Medulla oblongata (tissue), 1 donor: ENCODE measurements around the gene TBXA2R.
"Not testable (repeated sequence)": the region's sequence is repeated elsewhere in the genome, so short reads cannot be mapped to it uniquely, and the experiment has no call there.

Experiments used
- DNase-seq: peaks from one replicate; pipeline ENCODE4 v3.0.0-alpha.2; 2015; ENCODE audit errors: extremely low spot score

TBXA2R gene

DNA sequence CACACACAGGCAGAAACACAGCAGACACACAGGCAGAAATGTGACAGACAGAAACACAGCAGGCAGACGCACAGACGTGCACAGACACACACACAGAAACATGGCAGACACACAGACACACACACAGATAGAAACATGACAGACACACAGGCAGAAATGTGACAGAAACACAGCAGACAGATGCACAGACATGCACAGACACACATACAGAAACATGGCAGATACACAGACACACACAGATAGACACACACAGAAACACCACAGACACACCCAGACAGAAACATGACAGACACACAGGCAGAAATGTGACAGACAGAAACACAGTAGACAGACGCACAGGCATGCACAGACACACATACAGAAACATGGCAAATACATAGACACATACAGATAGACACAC, 1.3 kb downstream of the TBXA2R start:
- DNase-seq = no peak

DNA sequence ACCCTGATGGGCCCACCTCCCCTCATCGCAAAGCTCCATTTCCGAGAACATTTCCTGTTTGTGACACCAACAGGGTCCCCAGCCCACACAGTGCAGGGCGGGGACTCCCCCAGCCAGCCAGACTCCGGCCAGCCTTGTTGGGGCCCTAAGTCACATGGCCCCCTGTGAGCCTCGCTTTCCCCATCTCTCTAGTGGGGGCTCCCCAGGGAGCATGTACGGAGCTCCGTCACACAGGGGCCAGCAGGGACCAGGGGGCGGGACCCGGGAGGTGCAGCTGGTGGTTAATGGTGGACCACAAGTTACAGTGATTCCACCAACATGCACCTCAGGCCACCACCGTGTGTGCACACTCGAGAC, 1.7 kb downstream of the TBXA2R start:
- no peak for DNase-seq

DNA sequence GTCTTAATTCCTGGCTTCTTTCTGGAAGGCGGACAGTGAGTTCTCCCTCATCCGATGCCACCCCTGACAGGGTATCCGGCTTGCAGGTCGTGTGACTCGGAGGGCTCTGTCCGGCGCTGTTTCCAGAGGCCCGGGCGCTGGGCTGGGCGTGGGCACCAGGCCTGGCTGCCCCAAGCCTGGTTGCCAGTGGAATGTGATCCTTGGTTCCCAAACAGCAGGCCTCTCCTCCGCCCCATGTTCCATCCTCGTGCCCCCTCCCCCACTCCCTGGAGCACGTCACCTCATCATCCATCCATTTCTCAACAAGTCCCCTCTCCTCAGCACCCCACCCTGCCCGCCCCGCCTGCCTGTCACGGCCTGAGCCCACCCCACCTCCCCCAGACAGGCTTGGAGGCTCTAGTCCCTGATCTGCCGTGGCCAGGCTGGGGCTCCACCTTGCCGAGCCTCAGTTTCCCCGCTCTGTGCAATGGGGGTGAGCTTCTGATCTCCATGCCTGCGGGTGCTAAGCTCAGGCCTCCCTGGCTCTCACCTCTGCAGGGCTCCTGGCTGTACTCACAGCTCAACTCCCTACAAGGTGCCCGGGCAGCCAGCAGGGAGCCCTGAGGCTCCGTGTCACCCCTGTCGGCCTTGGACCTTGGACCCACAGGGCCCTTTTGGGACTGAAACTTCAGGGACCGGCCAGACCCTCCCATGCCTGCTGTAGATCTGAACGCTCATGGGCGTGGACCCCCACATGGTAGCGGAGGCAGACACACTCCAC, 2.3 kb downstream of the TBXA2R start:
- DNase-seq = no peak

DNA sequence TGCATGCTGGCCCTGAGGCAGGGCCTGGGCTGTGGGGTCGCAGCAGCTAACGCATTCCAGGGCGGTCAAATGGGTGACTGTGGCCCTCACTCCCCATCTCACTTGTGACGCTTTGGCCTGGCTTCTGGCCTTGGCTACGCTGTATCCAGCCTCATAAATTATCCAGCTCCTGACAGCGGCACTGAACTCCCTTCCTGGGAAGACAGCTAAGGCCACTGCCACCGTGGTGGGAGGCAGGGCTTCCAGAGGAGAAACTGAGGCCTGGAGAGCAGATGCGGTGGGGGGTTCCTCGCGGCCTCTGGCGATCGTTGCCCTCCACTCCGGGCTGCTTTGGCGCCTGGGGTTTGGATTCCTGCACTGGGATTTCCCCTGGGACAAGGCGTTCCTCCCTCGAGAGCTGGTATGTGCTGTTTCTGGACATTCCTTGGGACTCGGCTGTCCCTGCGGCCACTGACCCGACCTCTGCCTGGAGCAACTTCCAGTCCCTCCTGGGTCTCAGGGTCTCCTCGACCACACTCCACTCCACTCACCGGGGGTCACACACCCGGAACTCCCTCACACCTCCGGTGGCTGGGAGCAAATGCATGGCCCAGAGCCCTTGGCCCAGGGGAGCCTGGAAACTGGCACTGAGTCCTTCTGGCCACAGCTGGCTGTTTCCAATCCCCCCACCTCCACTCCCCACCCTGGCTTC, 3.4 kb downstream of the TBXA2R start:
- no peak for DNase-seq

DNA sequence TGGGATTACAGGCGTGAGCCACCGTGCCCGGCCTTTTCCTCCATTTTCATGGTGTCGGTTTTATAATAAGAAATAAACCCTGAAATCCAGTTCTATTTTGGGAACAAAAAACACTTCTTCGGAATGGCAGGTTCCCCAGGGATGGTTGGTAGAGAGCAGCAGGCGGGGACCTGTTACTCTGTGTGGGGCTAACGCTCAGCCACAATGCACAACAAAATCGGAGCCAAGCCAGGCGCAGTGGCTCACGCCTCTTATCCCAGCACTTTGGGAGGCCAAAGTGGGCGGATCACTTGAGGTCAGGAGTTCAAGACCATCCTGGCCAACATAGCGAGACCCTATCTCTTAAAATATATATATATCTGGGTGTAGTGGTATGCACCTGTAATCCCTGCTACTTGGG, 5.7 kb downstream of the TBXA2R start:
- no peak for DNase-seq

DNA sequence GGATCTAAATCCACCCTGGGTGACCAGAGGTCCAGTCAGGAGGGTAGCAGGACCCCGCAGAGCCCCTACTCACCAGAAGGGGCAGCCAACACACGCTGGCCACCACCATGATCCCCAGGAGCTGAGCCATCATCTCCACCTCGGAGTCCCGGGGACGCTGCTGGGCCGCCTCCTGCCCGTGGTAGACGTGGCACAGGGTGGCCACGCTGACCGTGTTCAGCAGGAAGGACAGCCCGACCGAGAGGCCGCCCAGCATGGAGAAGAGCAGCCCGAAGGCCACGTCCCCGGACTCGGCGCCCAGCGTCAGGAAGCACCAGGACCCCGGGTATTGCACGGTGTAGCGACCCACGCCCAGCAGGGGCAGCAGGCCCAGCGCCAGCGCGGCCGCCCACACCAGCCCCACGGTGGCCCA, 6.9 kb downstream of the TBXA2R start:
- DNase-seq = no peak

DNA sequence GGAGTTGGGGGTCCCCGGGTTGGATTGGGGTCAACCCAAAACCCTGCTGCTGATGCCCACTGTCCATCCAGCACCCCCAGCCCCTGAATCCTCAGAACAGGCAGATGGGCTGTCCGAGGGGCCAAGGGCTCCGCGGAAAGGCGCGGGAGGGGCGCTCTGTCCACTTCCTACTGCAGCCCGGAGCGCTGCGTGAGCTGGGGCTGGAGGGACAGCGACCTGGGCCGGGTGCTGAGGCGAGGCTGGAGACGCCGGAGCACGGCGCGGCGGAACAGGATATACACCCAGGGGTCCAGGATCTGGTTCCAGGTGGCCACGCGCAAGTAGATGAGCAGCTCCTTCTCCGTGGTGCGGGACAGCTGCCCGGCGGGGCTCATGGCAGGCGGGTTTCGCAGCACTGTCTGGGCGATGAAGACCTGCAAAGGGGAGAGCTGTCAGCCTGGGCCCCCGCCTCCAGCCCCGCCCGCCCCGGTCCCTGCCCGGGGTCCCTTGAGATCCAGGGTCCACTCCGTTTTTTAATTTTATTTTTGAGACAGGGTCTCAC, 11.1 kb downstream of the TBXA2R start:
- DNase-seq = no peak

DNA sequence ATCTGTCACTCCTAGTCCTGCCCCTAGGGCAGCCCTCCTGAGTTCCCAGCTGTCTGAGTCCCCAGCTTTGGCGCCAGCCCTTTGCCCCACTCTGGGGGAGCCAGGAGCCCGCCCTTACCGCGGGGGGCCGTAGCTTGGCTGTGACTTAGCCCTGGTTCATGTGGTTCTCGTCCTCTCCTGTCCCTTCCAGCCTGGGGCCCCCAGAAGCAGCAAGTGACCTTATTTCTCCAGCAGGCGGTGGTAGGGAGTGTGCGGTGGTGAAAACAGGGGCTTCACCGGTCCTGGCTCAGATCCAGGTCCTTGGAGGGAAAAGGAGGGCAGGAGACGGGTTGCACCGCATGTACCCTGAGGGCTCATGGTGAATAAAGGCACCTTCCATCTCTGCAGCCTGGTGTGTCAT, 13.5 kb downstream of the TBXA2R start:
- no peak for DNase-seq

DNA sequence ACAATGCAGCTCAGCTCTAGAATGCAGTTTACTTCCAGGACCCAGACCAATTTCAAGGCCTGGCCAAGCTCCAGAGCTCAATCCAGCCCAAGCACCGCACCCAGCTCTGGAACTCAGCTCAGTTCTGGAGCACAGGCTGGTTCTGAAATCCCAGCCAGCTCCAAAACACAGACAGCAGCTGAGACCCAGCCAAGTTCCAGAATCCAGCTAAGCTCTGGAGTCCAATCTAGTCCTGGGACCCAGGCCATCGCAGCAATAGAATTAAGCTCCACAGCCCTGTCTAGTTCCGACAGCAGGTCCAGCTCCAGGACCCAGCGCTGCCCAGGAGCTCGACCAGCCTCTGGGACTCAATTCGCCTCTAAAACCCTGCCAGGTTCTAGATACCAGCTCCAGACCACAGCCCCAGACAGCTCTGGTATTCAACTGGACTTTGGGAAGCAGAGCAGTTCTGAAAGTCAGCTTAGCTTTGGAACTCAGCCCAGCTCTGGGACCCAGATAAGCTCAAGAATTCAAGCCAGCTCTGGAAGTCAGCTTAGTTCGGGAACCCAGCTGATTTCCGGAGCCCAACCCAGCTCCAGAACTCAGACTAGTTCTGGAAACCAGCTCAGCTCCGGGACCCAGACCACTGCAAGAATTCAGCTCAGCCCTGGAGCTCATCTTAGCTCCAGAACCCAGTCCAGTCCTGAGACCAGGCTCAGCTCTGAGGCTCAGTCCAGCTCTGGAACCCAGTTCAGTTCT, 14.6 kb downstream of the TBXA2R start:
- DNase-seq = no peak

DNA sequence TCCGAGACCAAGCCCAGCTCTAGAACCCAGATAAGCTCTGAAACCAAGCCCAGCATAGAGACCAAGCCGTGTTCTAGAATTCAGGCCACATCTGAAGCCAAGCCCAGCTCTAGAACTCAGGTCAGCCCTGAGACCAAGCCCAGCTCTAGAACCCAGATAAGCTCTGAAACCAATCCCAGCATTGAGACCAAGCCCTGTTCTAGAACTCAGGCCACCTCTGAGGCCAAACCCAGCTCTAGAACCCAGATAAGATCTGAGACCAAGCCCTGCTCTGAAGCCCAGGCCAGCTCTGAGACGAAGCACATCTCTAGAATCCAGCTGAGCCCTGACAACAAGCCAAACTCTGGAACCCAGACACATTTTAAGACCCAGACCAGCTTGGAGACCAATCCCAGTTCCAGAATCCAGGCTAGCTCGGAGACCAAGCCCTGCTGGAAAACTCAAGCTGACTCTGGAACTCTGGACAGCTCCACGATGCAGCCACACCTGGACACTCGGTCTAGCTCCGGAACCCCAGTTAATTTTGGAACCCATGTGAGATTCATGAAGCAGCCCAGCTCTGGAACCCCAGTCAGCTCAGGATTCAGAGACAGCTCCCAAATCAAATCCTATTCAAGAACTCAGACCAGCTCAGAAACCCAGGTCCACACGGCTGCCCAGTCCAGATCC, 15.6 kb downstream of the TBXA2R start:
- DNase-seq = no peak

DNA sequence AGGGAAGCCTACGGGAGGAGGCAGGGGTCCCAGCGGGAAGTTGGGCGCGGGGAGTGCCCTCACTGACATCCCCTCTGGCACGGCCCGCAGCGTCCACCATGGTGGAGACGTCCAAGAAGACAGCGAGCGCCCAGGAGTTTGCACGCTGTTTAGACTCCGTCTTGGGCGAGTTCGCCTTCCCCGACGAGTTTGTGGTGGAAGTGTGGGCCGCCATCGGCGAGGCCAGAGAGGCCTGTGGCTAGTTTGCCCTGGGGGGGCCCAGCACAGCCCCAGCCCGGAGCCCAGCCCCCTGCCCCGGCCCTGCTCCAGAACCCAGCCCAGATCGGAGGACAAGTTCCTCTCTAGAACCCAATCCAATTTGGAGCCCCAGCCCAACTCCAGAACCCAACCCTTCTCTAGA, 16.7 kb downstream of the TBXA2R start:
- DNase-seq = no peak

DNA sequence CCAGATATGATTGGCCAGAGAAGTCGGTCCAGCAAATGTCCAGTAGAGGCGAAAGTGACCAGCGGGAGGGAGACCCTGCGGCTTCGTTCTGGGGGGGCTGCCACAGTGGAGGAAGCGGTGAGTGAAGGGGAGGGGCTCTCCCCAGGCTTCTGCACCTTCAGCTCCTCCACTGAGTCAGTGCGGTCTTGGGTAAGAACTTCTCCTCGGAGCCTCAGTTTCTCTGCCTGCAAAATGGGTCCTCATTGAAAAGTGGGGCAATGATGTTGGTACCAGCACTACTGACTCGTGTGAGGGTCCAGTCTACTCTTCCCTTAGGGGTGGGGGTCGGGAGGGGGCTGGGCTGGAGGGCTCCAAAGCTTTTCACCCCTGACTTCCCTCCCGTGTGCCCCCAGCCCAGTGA, 17.2 kb downstream of the TBXA2R start:
- DNase-seq = no peak

DNA sequence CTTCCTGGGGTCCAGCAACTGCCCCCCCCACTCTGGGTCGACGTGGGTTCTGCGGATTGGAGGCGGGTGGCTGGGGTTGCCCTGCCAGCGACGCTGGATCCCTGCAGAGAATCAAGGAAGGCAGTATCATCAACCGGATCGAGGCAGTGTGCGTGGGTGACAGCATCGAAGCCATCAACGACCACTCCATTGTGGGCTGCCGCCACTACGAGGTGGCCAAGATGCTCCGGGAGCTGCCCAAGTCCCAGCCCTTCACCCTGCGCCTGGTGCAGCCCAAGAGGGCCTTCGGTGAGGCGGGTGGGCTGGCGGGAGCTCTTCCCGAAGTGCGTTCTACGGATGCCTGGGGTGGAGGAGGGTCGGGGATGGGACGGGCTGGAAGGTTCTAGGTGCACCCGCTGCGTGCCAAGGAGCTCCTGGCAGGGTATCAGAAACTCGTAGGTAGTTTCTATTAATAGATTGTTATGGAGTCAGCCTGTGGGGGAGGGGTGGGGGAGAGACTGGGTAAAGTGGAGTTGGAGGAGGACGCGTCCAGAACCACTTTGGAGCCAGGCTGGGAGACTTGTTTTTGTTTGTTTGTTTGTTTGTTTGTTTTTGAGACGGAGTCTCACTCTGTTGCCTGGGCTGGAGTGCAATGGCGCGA, 19.8 kb downstream of the TBXA2R start:
- no peak for DNase-seq

DNA sequence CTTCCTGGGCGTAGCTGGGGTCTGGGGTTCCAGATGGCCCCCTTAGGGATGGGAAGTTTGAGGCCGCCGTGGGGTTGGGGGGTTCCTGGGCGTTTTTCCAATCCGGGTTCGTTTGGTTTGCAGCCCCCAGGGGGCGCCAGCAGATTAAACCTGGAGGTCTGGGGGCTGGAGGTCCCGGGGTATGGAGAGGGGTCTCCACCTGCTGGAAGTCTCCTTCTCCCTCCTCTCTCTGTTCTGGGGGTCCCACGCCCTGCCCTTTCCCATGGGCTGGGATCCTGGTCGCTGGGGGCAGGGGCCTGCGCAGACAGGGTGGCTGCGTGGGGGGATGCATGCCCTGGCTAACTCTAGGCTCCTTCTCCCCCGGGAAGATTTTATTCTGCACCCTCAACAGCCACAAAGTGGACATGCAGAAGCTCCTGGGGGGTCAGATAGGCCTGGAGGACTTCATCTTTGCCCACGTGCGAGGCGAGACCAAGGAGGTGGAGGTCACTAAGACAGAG, 20.5 kb downstream of the TBXA2R start:
- DNase-seq = no peak

DNA sequence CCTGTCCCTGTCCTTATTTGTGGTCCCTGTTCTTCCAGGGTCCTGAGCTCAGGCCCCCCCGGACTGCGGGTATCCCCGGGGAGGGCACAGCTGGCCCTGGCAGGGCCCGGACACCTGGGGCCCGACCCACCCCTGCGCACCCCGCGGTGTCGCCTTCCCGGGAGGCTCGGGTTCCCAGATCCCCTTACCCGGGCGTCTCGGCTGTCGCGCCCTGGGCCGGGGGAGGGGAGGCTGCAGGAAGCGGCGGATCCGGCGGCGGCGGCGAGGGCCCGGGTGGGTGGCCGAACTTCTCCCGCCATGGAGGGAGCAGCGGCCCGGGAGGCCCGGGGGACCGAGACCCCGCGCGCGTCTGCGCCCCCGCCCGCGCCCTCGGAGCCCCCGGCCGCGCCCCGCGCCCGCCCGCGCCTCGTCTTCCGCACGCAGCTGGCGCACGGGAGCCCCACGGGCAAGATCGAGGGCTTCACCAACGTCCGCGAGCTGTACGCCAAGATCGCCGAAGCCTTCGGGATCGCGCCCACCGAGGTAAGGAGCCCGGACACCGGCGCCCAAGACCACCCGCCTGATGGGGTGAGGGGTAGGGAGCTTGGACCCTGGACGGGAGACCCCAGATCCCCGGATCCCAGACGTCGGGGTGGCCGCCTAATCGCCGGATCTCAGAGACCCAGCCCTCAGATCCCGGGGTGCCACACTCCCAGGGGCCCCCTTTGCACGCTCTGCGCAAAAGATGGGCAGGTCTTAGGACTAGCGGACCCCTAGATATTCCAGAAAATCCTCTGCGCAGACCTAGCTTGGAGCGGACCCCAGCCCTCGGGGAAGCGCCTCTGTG, 21.2 kb downstream of the TBXA2R start, which contains the start of gene GIPC3:
TSS of gene GIPC3 (plus strand) at position 178 of the 826 bp plus-strand sequence. CDS start at position 298, 120 bp downstream.
- DNase-seq = no peak

DNA sequence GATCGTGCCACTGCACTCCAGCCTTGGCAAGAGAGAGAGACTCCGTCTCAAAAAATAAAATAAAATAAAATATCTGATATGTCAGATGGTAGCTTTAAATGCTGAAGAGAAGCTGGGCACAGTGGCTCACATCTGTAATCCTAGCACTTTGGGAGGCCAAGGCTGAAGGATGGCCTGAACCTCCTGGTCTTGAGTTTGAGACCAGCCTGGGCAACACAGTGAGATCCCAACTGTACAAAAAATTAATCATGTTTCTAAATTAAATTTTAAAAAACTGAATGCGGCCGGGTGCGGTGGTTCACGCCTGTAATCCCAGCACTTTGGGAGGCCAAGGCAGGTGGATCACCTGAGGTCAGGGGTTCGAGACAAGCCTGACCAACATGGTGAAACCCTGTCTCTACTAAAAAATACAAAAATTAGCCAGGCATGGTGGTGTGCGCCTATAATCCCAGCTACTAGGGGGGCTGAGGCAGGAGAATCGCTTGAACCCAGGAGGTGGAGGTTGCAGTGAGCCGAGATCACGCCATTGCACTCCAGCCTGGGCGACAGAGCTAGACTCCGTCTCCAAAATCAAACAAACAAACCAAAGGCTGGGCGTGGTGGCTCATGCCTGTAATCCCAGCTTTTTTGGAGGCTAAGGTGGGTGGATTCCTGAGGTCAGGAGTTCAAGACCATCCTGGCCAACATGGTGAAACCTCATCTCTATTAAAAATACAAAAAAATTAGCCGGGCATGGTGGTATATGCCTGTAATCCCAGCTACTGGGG, 22.5 kb downstream of the TBXA2R start:
- DNase-seq = not testable (repeated sequence)

DNA sequence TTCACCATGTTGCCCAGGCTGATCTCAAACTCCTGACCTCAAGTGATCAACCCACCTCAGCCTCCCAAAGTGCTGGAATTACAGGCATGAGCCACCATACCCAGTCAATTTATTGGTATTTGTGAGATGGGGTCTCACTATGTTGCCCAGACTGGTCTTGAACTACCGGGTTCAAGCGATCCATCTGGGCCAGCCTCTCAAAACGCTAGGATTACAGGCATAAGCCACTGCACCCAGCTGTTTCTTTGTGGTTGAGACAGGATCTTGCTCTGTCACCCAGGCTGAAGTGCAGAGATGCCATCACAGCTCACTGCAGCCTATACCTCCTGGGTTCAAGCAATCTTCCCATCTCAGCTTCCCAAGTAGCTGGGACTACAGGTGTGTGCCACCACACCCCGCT, 24.9 kb downstream of the TBXA2R start:
- DNase-seq = not testable (repeated sequence)

DNA sequence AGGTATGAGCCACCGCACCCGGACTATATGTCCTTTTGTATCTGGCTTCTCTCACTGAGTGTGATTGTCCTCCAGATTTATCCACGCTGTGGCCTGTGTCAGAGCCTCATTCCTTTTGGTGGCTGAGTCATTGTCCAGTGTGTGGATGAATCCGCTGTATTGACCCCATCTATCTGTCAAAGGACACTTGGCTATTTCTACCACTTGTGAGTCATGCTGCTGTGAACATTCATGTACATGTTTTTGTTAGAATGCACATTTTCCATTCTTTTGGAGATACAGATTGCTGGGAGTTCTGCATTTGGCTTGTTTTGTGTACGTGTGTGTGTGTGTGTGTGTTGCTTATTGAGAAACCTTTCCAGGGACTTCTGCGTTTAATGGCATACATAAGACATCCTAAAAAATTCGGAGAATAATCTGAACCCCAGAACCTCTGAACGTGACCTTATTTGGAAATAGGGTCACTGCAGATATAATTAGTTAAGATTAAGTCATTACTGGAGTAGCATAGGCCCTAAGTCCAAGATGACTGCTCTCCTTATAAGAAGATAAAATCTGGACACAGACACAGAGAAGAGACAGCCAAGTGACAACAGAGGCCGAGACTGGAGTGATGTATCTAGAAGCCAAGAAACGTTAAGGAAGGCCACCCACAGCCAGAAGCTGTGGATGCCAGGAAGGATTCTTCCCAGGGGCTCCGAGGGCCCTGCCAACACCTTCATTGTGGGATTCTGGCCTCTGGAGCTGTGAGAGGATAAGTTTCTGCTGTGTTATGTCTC, 26.3 kb downstream of the TBXA2R start:
- DNase-seq = peak; percentile 18

DNA sequence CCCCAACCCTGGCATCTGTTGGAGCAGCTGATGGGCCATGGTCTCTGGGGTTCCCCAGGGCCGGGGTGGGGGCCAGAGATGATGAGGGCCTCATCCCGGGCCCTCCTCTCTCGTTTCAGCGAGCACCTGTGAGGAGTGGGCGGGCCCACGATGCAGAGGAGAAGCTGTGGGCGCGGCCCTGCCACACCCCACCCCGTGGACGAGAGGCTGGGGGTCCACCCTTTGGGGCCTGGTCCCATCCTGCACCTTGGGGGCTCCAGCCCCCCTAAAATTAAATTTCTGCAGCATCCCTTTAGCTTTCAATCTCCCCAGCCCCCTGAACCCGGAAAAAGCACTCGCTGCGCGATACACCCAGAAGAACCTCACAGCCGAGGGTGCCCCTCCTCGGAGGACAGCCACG, 28.3 kb downstream of the TBXA2R start:
- no peak for DNase-seq
